VCaP (cell line): Measurements from ENCODE around the gene DENND5A.
A peak's percentile ranks its signal among the peaks of the same experiment; 100 is the strongest.

Source experiments
- H3K27ac ChIP-seq: fragments of 450-650 bp; 2 replicates; pipeline ENCODE4 v1.5.1; 2017
- CTCF ChIP-seq: fragments of 450-650 bp; conservative IDR thresholded peaks from 2 replicates; pipeline ENCODE4 v1.5.1; 2017; ENCODE audit warnings: mild to moderate bottlenecking, moderate library complexity

DENND5A gene

GRCh38 chr11:9139628-9140357, 125.4 kb downstream of the DENND5A start:
- H3K27ac ChIP-seq = peak overlapping the region; percentile 82
- TF ChIP-seq CTCF = no peak

- no peak for TF ChIP-seq CTCF
- H3K27ac ChIP-seq = peak overlapping the region; percentile 82
Measured at GRCh38 chr11:9138612-9139579, 126.3 kb downstream of the DENND5A start.

- TF ChIP-seq CTCF = 0 out of 2 replicates have a peak, but pooled peaks have one; percentile 64
Measured at GRCh38 chr11:9138133-9138453, 127.1 kb downstream of the DENND5A start.

GRCh38 chr11:9137293-9138132, 127.6 kb downstream of the DENND5A start:
- TF ChIP-seq CTCF = peak; percentile 98
- peak overlapping the region; percentile 82 for H3K27ac ChIP-seq

More at GRCh38 chr11:9138133-9138453, 127.1 kb downstream of the DENND5A start:
- H3K27ac ChIP-seq = peak overlapping the region; percentile 82

GRCh38 chr11:9136741-9137140, 128.4 kb downstream of the DENND5A start:
- H3K27ac ChIP-seq = peak overlapping the region; percentile 82
- TF ChIP-seq CTCF = no peak

GRCh38 chr11:9133956-9134355, 131.2 kb downstream of the DENND5A start:
- H3K27ac ChIP-seq = no peak overlapping the region
- no peak for TF ChIP-seq CTCF
